ENCODE results near the gene KLHL29. TPM values are rescaled to one million over a fixed set of nuclear protein-coding genes. Genes with fewer than 3 reads are reported as not detected.

The KLHL29 gene
- total and polyA plus RNA-seq, 2 experiments from 2014 or later, result 1.5 to 6.5 TPM

- TF ChIP-seq ZNF331 (CRISPR knock-in tag; IDR thresholded peaks at IDR 0.05; ENCODE audit: low read depth) (no peak), EZH2phosphoT487 (IDR thresholded peaks at IDR 0.05; ENCODE audit: unreplicated experiment) (no peak), JUNB (IDR thresholded peaks at IDR 0.05; ENCODE audit: unreplicated experiment) (no peak), EZH2 (IDR thresholded peaks at IDR 0.05; ENCODE audit: low read depth, unreplicated experiment) (no peak), STAT1 (IDR thresholded peaks at IDR 0.05; ENCODE audit: unreplicated experiment) (no peak), POLR2AphosphoS5 (IDR thresholded peaks at IDR 0.05; ENCODE audit: low read depth) (no peak), NANOG (IDR thresholded peaks at IDR 0.05; ENCODE audit: borderline replicate concordance) (no peak), CREB1 (CRISPR knock-in tag; IDR thresholded peaks at IDR 0.05; ENCODE audit: low read depth) (no peak), REST (IDR thresholded peaks at IDR 0.05; ENCODE audit: unreplicated experiment) (no peak)
- TF ChIP-seq, protein P1, sequence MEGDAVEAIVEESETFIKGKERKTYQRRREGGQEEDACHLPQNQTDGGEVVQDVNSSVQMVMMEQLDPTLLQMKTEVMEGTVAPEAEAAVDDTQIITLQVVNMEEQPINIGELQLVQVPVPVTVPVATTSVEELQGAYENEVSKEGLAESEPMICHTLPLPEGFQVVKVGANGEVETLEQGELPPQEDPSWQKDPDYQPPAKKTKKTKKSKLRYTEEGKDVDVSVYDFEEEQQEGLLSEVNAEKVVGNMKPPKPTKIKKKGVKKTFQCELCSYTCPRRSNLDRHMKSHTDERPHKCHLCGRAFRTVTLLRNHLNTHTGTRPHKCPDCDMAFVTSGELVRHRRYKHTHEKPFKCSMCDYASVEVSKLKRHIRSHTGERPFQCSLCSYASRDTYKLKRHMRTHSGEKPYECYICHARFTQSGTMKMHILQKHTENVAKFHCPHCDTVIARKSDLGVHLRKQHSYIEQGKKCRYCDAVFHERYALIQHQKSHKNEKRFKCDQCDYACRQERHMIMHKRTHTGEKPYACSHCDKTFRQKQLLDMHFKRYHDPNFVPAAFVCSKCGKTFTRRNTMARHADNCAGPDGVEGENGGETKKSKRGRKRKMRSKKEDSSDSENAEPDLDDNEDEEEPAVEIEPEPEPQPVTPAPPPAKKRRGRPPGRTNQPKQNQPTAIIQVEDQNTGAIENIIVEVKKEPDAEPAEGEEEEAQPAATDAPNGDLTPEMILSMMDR (conservative IDR thresholded peaks at IDR 0.05; ENCODE audit: low read depth in 2 of 2), result no peak
These were observed 62.4 kb downstream of the KLHL29 start (continued) for GRCh38 chr2:23447405-23447804.

- H3K79me2 ChIP-seq (replicated peaks; ENCODE audit: insufficient read depth), result no peaks in the 10 kb centered on the region; the same call in 1 of the 2 replicates
- H3K27me3 ChIP-seq (ENCODE audit: insufficient read depth), result no peaks in the 10 kb centered on the region
- no peak for DNase-seq (ENCODE audit: low spot score)
- no peaks in the 10 kb centered on the region for H3K27me3 Mint-ChIP-seq (ENCODE audit: insufficient read depth, low read depth, poor library complexity)
- peaks cover 12% of the 10 kb centered on the region; the same call in 2 of the 3 replicates for H3K4me1 Mint-ChIP-seq
- H3K4me2 ChIP-seq, result no peak overlapping the region
- H3K36me3 ChIP-seq (ENCODE audit: insufficient read depth), result no peaks in the 10 kb centered on the region
- no peaks in the 10 kb centered on the region for H3F3A ChIP-seq (replicated peaks; ENCODE audit: low read depth)
- no peak overlapping the region for H3K27ac ChIP-seq (ENCODE audit: low read depth)
- H3K4me3 ChIP-seq, result no peak overlapping the region
- no peaks in the 10 kb centered on the region for H3K9me3 Mint-ChIP-seq
- H3K9me2 ChIP-seq (ENCODE audit: insufficient read depth), result 0 out of 2 replicates have a peak, but pooled peaks cover 3% of the 10 kb centered on the region
- no peak for ATAC-seq
- H3K4me3 Mint-ChIP-seq, result no peak overlapping the region
- no peaks in the 10 kb centered on the region for H4K20me1 ChIP-seq (replicated peaks; ENCODE audit: insufficient read depth)
- H3K36me3 Mint-ChIP-seq (ENCODE audit: low read depth), result no peaks in the 10 kb centered on the region
- H2AFZ ChIP-seq, result no peak overlapping the region
- H3K27ac Mint-ChIP-seq, result no peak overlapping the region
- H3K4me1 ChIP-seq (ENCODE audit: insufficient read depth), result no peaks in the 10 kb centered on the region
- TF ChIP-seq JUNB (IDR thresholded peaks at IDR 0.05; ENCODE audit: unreplicated experiment), result no peak
- TF ChIP-seq EZH2phosphoT487 (IDR thresholded peaks at IDR 0.05; ENCODE audit: unreplicated experiment), result no peak
- TF ChIP-seq, protein P1 (conservative IDR thresholded peaks at IDR 0.05; ENCODE audit: low read depth in 2 of 2), result no peak
- TF ChIP-seq ZNF331 (CRISPR knock-in tag; IDR thresholded peaks at IDR 0.05; ENCODE audit: low read depth), result no peak
- no peak for TF ChIP-seq STAT1 (IDR thresholded peaks at IDR 0.05; ENCODE audit: unreplicated experiment)
- TF ChIP-seq, protein P2, sequence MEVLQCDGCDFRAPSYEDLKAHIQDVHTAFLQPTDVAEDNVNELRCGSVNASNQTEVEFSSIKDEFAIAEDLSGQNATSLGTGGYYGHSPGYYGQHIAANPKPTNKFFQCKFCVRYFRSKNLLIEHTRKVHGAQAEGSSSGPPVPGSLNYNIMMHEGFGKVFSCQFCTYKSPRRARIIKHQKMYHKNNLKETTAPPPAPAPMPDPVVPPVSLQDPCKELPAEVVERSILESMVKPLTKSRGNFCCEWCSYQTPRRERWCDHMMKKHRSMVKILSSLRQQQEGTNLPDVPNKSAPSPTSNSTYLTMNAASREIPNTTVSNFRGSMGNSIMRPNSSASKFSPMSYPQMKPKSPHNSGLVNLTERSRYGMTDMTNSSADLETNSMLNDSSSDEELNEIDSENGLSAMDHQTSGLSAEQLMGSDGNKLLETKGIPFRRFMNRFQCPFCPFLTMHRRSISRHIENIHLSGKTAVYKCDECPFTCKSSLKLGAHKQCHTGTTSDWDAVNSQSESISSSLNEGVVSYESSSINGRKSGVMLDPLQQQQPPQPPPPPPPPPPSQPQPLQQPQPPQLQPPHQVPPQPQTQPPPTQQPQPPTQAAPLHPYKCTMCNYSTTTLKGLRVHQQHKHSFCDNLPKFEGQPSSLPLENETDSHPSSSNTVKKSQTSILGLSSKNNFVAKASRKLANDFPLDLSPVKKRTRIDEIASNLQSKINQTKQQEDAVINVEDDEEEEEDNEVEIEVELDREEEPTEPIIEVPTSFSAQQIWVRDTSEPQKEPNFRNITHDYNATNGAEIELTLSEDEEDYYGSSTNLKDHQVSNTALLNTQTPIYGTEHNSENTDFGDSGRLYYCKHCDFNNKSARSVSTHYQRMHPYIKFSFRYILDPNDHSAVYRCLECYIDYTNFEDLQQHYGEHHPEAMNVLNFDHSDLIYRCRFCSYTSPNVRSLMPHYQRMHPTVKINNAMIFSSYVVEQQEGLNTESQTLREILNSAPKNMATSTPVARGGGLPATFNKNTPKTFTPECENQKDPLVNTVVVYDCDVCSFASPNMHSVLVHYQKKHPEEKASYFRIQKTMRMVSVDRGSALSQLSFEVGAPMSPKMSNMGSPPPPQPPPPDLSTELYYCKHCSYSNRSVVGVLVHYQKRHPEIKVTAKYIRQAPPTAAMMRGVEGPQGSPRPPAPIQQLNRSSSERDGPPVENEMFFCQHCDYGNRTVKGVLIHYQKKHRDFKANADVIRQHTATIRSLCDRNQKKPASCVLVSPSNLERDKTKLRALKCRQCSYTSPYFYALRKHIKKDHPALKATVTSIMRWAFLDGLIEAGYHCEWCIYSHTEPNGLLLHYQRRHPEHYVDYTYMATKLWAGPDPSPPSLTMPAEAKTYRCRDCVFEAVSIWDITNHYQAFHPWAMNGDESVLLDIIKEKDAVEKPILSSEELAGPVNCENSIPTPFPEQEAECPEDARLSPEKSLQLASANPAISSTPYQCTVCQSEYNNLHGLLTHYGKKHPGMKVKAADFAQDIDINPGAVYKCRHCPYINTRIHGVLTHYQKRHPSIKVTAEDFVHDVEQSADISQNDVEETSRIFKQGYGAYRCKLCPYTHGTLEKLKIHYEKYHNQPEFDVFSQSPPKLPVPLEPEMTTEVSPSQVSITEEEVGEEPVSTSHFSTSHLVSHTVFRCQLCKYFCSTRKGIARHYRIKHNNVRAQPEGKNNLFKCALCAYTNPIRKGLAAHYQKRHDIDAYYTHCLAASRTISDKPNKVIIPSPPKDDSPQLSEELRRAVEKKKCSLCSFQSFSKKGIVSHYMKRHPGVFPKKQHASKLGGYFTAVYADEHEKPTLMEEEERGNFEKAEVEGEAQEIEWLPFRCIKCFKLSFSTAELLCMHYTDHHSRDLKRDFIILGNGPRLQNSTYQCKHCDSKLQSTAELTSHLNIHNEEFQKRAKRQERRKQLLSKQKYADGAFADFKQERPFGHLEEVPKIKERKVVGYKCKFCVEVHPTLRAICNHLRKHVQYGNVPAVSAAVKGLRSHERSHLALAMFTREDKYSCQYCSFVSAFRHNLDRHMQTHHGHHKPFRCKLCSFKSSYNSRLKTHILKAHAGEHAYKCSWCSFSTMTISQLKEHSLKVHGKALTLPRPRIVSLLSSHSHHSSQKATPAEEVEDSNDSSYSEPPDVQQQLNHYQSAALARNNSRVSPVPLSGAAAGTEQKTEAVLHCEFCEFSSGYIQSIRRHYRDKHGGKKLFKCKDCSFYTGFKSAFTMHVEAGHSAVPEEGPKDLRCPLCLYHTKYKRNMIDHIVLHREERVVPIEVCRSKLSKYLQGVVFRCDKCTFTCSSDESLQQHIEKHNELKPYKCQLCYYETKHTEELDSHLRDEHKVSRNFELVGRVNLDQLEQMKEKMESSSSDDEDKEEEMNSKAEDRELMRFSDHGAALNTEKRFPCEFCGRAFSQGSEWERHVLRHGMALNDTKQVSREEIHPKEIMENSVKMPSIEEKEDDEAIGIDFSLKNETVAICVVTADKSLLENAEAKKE (CRISPR knock-in tag; IDR thresholded peaks at IDR 0.05), result no peak
- no peak for TF ChIP-seq NANOG (IDR thresholded peaks at IDR 0.05; ENCODE audit: borderline replicate concordance)
These were observed 63.9 kb downstream of the KLHL29 start for GRCh38 chr2:23448906-23449305.
